ENCODE results near the gene KLC4. TPM values are rescaled to one million over a fixed set of nuclear protein-coding genes. Genes with fewer than 3 reads are reported as not detected.

The KLC4 gene
- total RNA-seq, 1 donor from 2014 or later, result 21.4 TPM

DNA sequence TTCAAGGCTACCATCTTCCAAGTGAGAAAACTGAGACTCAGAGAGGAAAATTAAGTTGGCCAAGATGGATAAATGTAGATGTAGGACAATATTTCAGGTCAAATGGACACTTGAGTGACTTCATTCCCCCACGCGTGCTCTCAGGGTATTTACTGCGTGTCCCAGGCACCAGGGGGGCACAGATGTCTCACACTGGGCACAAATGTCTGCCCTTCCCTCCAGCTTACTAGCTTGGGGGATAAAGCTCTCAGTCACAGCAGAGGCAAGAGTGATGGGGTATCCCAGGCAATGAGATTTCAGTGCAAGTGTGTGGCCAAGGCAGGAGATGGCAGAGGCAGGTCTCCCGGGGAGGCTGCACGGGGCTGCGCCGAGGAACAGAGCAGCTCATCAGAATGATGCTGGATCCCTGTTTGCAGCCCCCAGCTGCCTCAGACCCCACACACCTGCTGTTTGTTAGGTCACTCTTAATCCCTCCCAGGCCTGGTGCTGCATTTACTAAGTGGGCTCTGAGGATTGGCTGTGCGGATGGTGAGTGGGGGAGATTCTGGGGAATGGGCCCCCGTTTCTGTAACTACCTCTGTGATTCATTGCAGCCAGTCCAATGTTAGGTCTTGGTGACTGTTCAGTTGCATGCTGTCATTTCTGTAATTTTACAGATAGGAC, 60.8 kb downstream of the KLC4 start:
- Histone ChIP-seq H3K36me3 (ENCODE audit: control insufficient read depth in 3 of 3, insufficient read depth in 3 of 3, low read length in 3 of 3) (no peaks in the 10 kb centered on the region), H3K4me1 (ENCODE audit: control insufficient read depth in 3 of 3, insufficient read depth in 3 of 3, low read length in 3 of 3) (peaks cover 0 to 13% (median 0%) of the 10 kb centered on the region in 3 donors), H3K9ac (ENCODE audit: low read depth in 1 of 3, low read length in 3 of 3) (no peak overlapping the region), H3K4me3 (ENCODE audit: low read length in 3 of 3) (no peak overlapping the region), H3K9me3 (ENCODE audit: control insufficient read depth in 3 of 3, low read length in 3 of 3) (no peaks in the 10 kb centered on the region), H3K27me3 (ENCODE audit: control insufficient read depth in 3 of 3, insufficient read depth in 3 of 3, low read length in 3 of 3) (peaks cover 0 to 4% (median 0%) of the 10 kb centered on the region in 3 donors), H3K27ac (ENCODE audit: low read depth, low read length) (peak overlapping the region; percentile 25)

- H3K27me3 ChIP-seq (ENCODE audit: control insufficient read depth in 3 of 3, insufficient read depth in 3 of 3, low read length in 3 of 3), result peaks cover 0 to 4% (median 0%) of the 10 kb centered on the region in 3 donors
- H3K36me3 ChIP-seq (ENCODE audit: control insufficient read depth in 3 of 3, insufficient read depth in 3 of 3, low read length in 3 of 3), result no peaks in the 10 kb centered on the region
- peak overlapping the region; percentile 25 for H3K27ac ChIP-seq (ENCODE audit: low read depth, low read length)
- peak overlapping the region in 1 of 3 donors; percentile 25 for H3K9ac ChIP-seq (ENCODE audit: low read depth in 1 of 3, low read length in 3 of 3)
- H3K4me3 ChIP-seq (ENCODE audit: low read length in 3 of 3), result no peak overlapping the region
- peaks cover 0 to 11% (median 0%) of the 10 kb centered on the region in 3 donors for H3K4me1 ChIP-seq (ENCODE audit: control insufficient read depth in 3 of 3, insufficient read depth in 3 of 3, low read length in 3 of 3)
- no peaks in the 10 kb centered on the region for H3K9me3 ChIP-seq (ENCODE audit: control insufficient read depth in 3 of 3, low read length in 3 of 3)
Observed at GRCh38 chr6:43120944-43121913, 61.8 kb downstream of the KLC4 start.

- Histone ChIP-seq H3K27ac (ENCODE audit: low read depth, low read length) (no peak overlapping the region), H3K9ac (ENCODE audit: low read depth in 1 of 3, low read length in 3 of 3) (no peak overlapping the region), H3K4me1 (ENCODE audit: control insufficient read depth in 3 of 3, insufficient read depth in 3 of 3, low read length in 3 of 3) (peaks cover 0 to 11% (median 0%) of the 10 kb centered on the region in 3 donors)
Observed at GRCh38 chr6:43122146-43122545, 62.7 kb downstream of the KLC4 start.

GRCh38 chr6:43123461-43124314, 64.3 kb downstream of the KLC4 start:
- Histone ChIP-seq H3K27me3 (ENCODE audit: control insufficient read depth in 3 of 3, insufficient read depth in 3 of 3, low read length in 3 of 3) (peaks cover 0 to 4% (median 0%) of the 10 kb centered on the region in 3 donors), H3K4me1 (ENCODE audit: control insufficient read depth in 3 of 3, insufficient read depth in 3 of 3, low read length in 3 of 3) (peaks cover 0 to 11% (median 0%) of the 10 kb centered on the region in 3 donors), H3K36me3 (ENCODE audit: control insufficient read depth in 3 of 3, insufficient read depth in 3 of 3, low read length in 3 of 3) (no peaks in the 10 kb centered on the region), H3K9me3 (ENCODE audit: control insufficient read depth in 3 of 3, low read length in 3 of 3) (no peaks in the 10 kb centered on the region), H3K27ac (ENCODE audit: low read depth, low read length) (no peak overlapping the region), H3K9ac (ENCODE audit: low read depth in 1 of 3, low read length in 3 of 3) (no peak overlapping the region), H3K4me3 (ENCODE audit: low read length in 3 of 3) (no peak overlapping the region)

More at GRCh38 chr6:43122146-43122545, 62.7 kb downstream of the KLC4 start:
- Histone ChIP-seq H3K4me3 (ENCODE audit: low read length in 3 of 3) (no peak overlapping the region), H3K27me3 (ENCODE audit: control insufficient read depth in 3 of 3, insufficient read depth in 3 of 3, low read length in 3 of 3) (peaks cover 0 to 4% (median 0%) of the 10 kb centered on the region in 3 donors), H3K36me3 (ENCODE audit: control insufficient read depth in 3 of 3, insufficient read depth in 3 of 3, low read length in 3 of 3) (no peaks in the 10 kb centered on the region), H3K9me3 (ENCODE audit: control insufficient read depth in 3 of 3, low read length in 3 of 3) (no peaks in the 10 kb centered on the region)

- no peaks in the 10 kb centered on the region for H3K9me3 ChIP-seq (ENCODE audit: control insufficient read depth in 3 of 3, low read length in 3 of 3)
- no peaks in the 10 kb centered on the region for H3K36me3 ChIP-seq (ENCODE audit: control insufficient read depth in 3 of 3, insufficient read depth in 3 of 3, low read length in 3 of 3)
- peaks cover 0 to 5% (median 0%) of the 10 kb centered on the region in 3 donors for H3K27me3 ChIP-seq (ENCODE audit: control insufficient read depth in 3 of 3, insufficient read depth in 3 of 3, low read length in 3 of 3)
- H3K4me3 ChIP-seq (ENCODE audit: low read length in 3 of 3), result no peak overlapping the region
- peaks cover 2 to 11% (median 2%) of the 10 kb centered on the region in 3 donors for H3K4me1 ChIP-seq (ENCODE audit: control insufficient read depth in 3 of 3, insufficient read depth in 3 of 3, low read length in 3 of 3)
- no peak overlapping the region for H3K27ac ChIP-seq (ENCODE audit: low read depth, low read length)
- H3K9ac ChIP-seq (ENCODE audit: low read depth in 1 of 3, low read length in 3 of 3), result no peak overlapping the region
Observed at GRCh38 chr6:43124481-43124880, 65.0 kb downstream of the KLC4 start.

Other genes with a start within 250 kb of the KLC4 start
- 71.5 TPM for gene RPL7L1, start 180.0 kb upstream of the KLC4 start, total RNA-seq
- 1.0 TPM for gene PTCRA, start 143.6 kb upstream of the KLC4 start, total RNA-seq
- gene CNPY3, start 130.2 kb upstream of the KLC4 start, total RNA-seq, result 9.4 TPM
- not detected for gene GNMT, start 98.9 kb upstream of the KLC4 start, total RNA-seq
- 32.4 TPM for gene PEX6, start 80.5 kb upstream of the KLC4 start, total RNA-seq
- 31.3 TPM for gene PPP2R5D, start 75.1 kb upstream of the KLC4 start, total RNA-seq
- gene MEA1, start 45.7 kb upstream of the KLC4 start, total RNA-seq, result 29.7 TPM
- 267 TPM for gene KLHDC3, start 45.4 kb upstream of the KLC4 start, total RNA-seq
- gene RRP36, start 38.0 kb upstream of the KLC4 start, total RNA-seq, result 40.7 TPM
- 27.1 TPM for gene CUL7, start 5.8 kb upstream of the KLC4 start, total RNA-seq
- 16.2 TPM for gene MRPL2, start 197 bp upstream of the KLC4 start, total RNA-seq
- gene PTK7, start 16.7 kb downstream of the KLC4 start, total RNA-seq, result 50.1 TPM
- gene SRF, start 111.6 kb downstream of the KLC4 start, total RNA-seq, result 21.4 TPM
- 11.0 TPM for gene CUL9, start 122.6 kb downstream of the KLC4 start, total RNA-seq
- gene DNPH1, start 169.8 kb downstream of the KLC4 start, total RNA-seq, result 31.3 TPM
- not detected for gene TTBK1, start 183.8 kb downstream of the KLC4 start, total RNA-seq
- gene SLC22A7, start 238.6 kb downstream of the KLC4 start, total RNA-seq, result not detected
- 2.1 TPM for gene CRIP3, start 249.2 kb downstream of the KLC4 start, total RNA-seq

Data from skeletal muscle tissue (tissue), 4 donors.